ENCODE measurements around the gene PPP1CA. TPM values are rescaled to one million over a fixed set of nuclear protein-coding genes. Genes with fewer than 3 reads are reported as not detected.
A peak's percentile ranks its signal among the peaks of the same experiment; 100 is the strongest.
"Not testable (repeated sequence)": the region's sequence is repeated elsewhere in the genome, so short reads cannot be mapped to it uniquely, and the experiment has no call there.

PPP1CA gene
- total RNA-seq, 3 donors from 2014 or later, result 262 to 265 (median 264) TPM

DNA sequence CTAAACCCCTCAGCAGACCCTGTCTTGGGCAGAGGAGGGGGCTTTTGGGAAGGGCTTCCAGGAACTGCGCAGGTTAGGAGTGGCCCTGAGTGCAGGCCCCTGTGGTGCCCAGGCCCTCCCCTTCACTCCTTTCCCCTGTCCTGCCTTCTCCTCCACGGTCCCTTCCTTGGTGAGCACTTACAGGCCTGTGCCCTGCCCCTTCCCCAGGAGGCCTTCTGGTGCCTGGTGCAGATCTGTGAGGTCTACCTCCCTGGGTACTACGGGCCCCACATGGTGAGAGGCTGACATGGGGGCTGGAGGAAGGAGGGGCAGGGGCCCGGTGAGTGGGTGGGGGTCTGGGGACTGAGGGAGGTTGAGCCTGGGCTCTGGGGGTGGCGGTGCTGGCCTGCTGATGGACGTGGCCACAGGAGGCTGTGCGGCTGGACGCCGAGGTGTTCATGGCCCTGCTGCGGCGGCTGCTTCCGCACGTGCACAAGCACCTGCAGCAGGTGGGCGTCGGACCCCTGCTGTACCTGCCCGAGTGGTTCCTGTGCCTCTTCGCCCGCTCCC is 4.8 kb upstream of the PPP1CA start:
- no peak for ATAC-seq
- peaks cover 82% of the 10 kb centered on the region for H3K4me1 Mint-ChIP-seq (ENCODE audit: low read depth)
- H3K27me3 Mint-ChIP-seq (ENCODE audit: low read depth), result no peaks in the 10 kb centered on the region
- H3K4me3 Mint-ChIP-seq, result peak overlapping the region; percentile 88
- peaks cover 5% of the 10 kb centered on the region for H3K36me3 Mint-ChIP-seq (ENCODE audit: insufficient read depth)
- DNase-seq, result no peak
- no peaks in the 10 kb centered on the region for H3K9me3 Mint-ChIP-seq

DNA sequence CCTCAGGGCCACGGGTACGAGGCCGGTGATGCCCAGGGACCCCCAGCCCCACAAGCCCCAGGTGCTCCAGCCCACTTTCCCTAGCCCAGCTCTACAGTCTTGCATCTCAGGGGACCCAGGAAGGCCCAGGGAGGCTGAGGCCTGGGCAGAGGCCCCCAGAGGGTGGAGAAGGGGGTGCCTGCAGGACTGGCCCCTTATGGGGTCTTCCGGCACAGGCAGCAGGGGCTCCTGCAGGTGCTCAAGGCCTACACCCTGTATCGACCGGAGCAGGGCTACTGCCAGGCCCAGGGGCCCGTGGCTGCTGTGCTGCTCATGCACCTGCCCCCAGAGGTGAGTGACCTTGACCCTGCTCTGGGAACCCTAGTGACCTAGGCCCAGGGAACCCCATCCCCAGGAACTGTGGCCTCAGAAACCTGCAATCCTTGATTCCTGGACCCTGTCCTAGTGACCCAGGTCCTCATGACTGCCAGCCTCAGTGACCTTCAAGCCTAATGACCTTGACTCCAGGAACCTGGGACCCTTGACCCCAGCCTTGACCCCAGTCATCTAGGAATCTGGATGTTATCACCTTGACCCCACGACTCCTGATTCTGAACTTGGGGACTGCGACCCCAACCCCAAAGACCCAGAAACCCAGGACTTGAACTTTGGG is 4.2 kb upstream of the PPP1CA start:
- no peak for ATAC-seq
- DNase-seq, result no peak
- peaks cover 78% of the 10 kb centered on the region for H3K4me1 Mint-ChIP-seq (ENCODE audit: low read depth)
- peaks cover 5% of the 10 kb centered on the region for H3K36me3 Mint-ChIP-seq (ENCODE audit: insufficient read depth)
- H3K9me3 Mint-ChIP-seq, result no peaks in the 10 kb centered on the region
- peak overlapping the region; percentile 88 for H3K4me3 Mint-ChIP-seq
- H3K27me3 Mint-ChIP-seq (ENCODE audit: low read depth), result no peaks in the 10 kb centered on the region

DNA sequence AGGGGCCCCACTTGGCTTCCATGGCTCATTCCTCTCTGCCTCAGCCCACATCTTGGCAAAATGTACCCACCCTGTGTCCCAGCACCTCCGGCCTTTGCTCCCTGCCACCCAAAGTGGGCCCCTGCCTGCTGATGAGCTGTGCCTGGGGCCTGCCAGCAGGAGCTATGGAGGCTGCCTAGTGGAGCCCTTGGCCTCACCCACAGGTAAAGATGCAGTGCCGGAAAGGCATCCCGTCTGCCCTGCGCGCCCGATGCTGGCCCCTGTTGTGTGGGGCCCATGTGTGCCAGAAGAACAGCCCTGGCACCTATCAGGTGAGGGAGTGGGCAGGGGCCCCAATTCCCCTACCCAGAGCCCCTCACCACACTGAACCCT is 3.5 kb upstream of the PPP1CA start:
- H3K9me3 Mint-ChIP-seq, result no peaks in the 10 kb centered on the region
- H3K4me3 Mint-ChIP-seq, result peak overlapping the region; percentile 88
- peaks cover 5% of the 10 kb centered on the region for H3K36me3 Mint-ChIP-seq (ENCODE audit: insufficient read depth)
- no peak for ATAC-seq
- peaks cover 78% of the 10 kb centered on the region for H3K4me1 Mint-ChIP-seq (ENCODE audit: low read depth)
- no peaks in the 10 kb centered on the region for H3K27me3 Mint-ChIP-seq (ENCODE audit: low read depth)
- peak; percentile 7 for DNase-seq

DNA sequence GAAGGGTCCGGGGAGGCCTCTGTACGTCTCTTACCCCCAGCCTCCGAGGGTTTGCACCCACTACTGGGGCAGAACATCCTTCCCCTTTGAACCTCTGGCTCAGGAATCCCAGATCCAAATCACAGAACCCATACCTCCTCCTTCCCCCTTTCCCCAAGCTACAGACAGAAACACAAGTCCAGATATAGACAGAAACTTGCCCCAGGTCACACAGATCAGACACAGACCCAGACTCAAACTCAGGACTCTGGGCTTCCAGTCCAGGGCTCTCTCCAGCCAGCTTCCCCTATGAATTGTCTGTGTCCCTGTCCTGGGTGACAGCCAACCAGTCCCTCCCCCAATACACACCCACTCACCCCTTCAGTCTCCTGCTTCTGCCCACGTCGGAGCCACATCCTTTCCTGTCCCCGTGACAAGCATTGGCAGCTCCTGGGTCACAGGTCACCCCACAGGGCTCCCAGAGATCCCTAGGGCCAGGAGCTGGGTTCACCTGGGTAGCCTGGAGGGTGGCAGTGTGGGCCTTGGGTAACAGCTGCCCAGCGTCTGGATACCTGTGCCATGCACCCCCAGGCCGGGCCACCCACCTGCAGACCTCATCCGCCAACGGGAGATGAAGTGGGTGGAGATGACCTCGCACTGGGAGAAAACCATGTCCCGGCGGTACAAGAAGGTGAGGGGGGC is 3.0 kb upstream of the PPP1CA start:
- Mint-ChIP-seq H3K27me3 (ENCODE audit: low read depth) (no peaks in the 10 kb centered on the region), H3K4me1 (ENCODE audit: low read depth) (peaks cover 74% of the 10 kb centered on the region), H3K36me3 (ENCODE audit: insufficient read depth) (peaks cover 5% of the 10 kb centered on the region), H3K9me3 (no peaks in the 10 kb centered on the region), H3K4me3 (peak overlapping the region; percentile 88)
- DNase-seq (peak; percentile 44), ATAC-seq (no peak)

DNA sequence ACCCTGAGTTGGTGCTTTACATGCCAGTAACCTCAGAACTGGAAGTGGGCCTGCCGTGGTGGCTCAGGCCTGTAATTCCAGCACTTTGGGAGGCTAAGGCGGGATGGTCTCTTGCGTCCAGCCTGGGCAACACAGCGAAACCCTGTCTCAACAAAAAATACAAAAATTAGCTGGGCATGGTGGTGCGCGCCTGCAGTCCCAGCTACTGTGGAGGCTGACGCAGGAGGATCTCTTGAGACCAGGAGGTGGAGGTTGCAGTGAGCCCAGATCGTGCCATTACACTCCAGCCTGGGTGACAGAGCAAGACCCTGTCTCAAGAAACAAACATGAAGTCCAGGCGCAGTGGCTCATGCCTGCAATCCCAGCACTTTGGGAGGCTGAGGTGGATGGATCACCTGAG is 1.4 kb upstream of the PPP1CA start:
- ATAC-seq; H3K27me3 Mint-ChIP-seq (ENCODE audit: low read depth); H3K9me3 Mint-ChIP-seq; H3K36me3 Mint-ChIP-seq (ENCODE audit: insufficient read depth); DNase-seq: not testable (repeated sequence)
- Mint-ChIP-seq H3K4me1 (ENCODE audit: low read depth) (peaks cover 73% of the 10 kb centered on the region), H3K4me3 (peak overlapping the region; percentile 88)

DNA sequence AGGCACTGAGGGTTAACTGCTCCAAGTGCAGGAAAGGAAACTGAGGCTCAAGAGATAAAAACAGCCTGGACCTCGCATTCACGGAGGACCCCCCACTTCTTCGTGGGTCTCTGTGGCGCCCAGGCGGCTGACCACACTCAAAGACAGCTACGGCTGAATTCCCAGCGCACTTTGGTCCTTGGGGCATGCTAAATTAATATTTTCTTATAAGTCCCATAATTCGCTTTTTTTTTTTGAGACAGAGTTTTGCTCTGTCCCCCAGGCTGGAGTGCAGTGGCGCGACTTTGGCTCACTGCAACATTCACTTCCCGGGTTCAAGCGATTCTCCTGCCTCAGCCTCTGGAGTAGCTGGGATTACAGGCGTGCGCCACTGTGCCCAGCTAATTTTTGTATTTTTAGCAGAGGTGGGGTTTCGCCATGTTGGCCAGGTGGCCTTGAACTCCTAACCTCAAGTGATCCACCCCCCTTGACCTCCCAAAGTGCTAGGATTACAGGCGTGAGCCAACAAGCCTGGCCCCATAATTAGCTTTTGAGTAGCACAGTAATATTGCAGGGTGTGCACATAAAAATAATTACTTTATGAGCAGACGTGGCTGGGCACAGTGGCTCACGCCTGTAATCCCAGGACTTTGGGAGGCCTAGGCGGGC is 658 bp upstream of the PPP1CA start:
- DNase-seq, result peak; percentile 4
- H3K36me3 Mint-ChIP-seq (ENCODE audit: insufficient read depth); H3K27me3 Mint-ChIP-seq (ENCODE audit: low read depth); ATAC-seq; H3K9me3 Mint-ChIP-seq: not testable (repeated sequence)
- H3K4me1 Mint-ChIP-seq (ENCODE audit: low read depth), result peaks cover 73% of the 10 kb centered on the region
- H3K4me3 Mint-ChIP-seq, result peak overlapping the region; percentile 88

DNA sequence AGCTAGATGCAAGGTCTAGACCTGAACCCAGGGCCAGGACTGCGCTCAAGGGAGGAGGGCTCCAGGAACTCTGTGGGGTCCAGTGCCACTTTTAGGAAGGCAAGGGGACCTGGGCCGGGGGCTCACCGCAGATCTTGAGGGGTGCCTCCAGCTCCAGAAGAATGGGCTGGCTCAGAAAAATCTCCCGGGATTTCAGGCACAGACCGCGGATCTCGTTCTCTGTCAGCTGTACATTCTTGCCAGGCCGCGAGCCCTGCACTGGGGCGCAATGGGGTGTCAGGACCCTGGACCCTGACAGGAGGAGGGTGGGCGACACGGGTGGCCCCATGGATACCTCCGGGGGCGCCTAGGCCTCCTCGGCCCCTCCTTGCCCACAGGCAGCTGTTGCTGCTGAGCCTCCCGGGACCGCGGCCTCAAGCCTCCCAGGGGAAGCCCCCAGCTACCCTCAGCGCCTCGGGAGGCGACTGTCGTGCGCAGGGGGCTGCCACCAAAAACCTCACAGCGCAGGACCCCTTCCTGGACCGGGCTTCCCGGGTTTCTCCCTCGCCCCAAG is 640 bp downstream of the PPP1CA start:
- H3K4me1 Mint-ChIP-seq (ENCODE audit: low read depth), result peaks cover 69% of the 10 kb centered on the region
- no peaks in the 10 kb centered on the region for H3K27me3 Mint-ChIP-seq (ENCODE audit: low read depth)
- no peaks in the 10 kb centered on the region for H3K9me3 Mint-ChIP-seq
- H3K4me3 Mint-ChIP-seq, result peak overlapping the region; percentile 88
- ATAC-seq, result peak in 1 of 2 donors; percentile 1
- peak; percentile 5 for DNase-seq
- peaks cover 5% of the 10 kb centered on the region for H3K36me3 Mint-ChIP-seq (ENCODE audit: insufficient read depth)

DNA sequence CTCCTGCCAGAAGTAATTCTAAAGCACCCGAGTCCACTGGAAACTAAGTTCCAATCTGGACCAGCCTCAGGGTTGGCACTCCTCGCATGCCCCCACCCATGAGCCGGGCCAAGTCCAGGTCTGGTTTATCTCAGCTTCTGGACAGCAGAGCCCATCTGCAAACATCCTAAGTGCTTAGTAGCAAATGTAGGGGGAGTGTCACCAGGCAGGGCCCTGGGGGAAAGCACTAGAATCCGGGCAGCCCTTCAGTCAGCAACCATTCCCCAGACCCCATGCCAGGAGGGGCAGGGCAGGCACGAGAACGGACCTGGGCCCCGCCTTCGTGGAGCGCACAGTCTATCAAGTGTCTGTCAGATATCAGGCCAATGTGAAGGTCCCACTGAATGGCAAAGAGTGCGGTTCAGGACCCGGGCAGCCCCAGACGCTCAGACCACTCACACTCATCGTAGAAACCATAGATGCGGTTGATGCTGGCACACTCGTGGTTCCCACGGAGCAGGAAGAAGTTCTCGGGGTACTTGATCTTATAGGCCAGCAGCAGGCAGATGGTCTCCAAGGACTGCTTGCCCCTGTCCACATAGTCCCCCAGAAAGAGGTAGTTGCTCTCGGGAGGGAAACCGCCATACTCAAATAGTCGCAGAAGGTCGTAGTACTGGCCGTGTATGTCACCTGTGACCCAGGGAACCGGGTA is 1.3 kb downstream of the PPP1CA start:
- H3K4me3 Mint-ChIP-seq, result peak overlapping the region; percentile 88
- H3K27me3 Mint-ChIP-seq (ENCODE audit: low read depth), result no peaks in the 10 kb centered on the region
- ATAC-seq, result no peak
- H3K36me3 Mint-ChIP-seq (ENCODE audit: insufficient read depth), result peaks cover 5% of the 10 kb centered on the region
- DNase-seq, result no peak
- no peaks in the 10 kb centered on the region for H3K9me3 Mint-ChIP-seq
- H3K4me1 Mint-ChIP-seq (ENCODE audit: low read depth), result peaks cover 64% of the 10 kb centered on the region

DNA sequence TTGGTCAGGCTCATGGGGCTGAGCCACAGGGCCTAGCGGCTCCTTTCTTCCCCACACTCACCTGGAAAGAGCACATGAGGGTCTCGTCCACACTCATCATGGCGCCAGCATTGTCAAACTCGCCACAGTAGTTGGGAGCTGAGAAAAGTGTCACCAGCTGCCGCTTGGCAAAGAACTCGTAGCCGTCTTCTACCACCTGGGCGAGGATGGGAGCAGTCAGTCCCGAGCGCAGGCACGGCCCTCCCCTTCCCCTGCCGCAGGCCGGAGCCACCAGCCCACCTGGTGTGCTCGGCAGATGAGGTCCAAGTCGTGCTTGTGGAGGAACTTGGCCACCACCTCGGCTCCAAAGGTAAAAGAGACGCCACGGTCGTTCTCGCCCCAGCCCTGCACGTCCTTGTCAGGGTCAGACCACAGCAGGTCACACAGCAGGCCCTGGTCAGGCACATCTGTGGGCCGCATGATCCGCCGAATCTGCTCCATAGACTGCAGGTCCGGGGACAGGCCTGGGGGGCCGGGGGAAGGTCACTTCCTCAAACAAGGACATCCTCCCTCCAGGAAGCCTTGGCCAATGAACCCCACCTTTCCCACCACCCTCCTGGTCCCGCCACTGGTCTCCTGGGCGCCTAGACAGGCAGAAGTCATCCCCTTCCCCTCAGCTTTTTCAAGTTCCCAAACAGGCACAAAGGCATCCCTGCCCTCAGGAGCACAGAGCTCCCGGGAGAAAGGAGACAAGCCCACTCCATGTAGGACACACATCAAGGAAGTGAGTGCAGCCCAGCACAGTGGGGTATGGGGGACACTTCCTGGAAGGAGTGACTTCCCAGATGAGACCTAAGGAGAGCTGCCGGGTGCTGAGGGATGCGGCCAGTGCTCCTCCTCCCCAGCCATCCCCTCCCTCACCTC is 2.7 kb downstream of the PPP1CA start:
- Mint-ChIP-seq H3K36me3 (ENCODE audit: insufficient read depth) (peaks cover 5% of the 10 kb centered on the region), H3K27me3 (ENCODE audit: low read depth) (no peaks in the 10 kb centered on the region), H3K9me3 (no peaks in the 10 kb centered on the region), H3K4me1 (ENCODE audit: low read depth) (peaks cover 52% of the 10 kb centered on the region), H3K4me3 (peak overlapping the region; percentile 16)
- no peak for DNase-seq
- ATAC-seq, result no peak

DNA sequence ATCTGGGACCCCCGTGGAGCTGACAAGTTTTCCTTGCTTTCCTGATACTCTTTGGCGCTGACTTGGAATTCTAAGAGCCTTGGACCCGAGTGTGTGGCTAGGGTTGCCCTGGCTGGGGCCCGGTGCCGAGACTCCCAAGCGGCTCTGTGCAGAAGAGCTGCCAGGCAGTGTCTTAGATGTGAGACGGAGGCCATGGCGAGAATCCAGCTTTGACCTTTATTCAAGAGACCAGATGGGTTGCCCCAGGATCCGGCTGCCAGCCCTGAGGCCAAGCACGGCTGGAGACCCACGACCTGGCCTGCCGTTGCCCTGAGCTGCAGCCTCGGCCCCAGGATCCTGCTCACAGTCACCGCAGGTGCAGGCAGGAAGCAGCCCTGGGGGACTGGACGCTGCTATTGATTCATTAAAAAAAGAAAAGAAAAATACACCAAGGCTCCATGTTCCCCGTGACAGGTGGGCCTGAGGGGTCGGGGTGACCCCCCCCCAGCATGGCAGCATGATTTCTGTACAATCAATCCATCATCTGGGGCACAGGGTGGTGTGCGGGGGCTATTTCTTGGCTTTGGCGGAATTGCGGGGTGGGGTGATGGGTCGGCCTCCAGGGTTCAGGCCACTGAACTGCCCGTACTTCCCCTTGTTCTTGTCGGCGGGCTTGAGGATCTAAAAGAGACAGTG is 3.5 kb downstream of the PPP1CA start:
- Mint-ChIP-seq H3K9me3 (no peaks in the 10 kb centered on the region), H3K36me3 (ENCODE audit: insufficient read depth) (peaks cover 8% of the 10 kb centered on the region), H3K4me1 (ENCODE audit: low read depth) (peaks cover 54% of the 10 kb centered on the region), H3K4me3 (no peak overlapping the region), H3K27me3 (ENCODE audit: low read depth) (no peaks in the 10 kb centered on the region)
- ATAC-seq, result no peak
- no peak for DNase-seq

DNA sequence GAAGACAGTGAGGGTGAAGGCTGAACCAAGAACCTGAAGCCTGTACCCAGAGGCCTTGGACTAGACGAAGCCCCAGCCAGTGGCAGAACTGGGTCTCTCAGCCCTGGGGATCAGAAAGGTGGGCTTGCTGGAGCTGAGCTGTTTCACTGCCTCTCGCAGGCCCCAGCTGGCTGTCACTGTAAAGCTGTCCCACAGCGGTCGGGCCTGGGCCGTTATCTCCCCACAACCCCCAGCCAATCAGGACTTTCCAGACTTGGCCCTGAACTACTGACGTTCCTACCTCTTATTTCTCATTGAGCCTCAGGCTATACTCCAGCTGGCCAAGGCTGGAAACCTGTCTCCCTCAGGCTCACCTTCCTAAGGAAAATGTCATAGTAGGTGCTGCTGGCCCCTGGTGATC is 4.1 kb downstream of the PPP1CA start:
- peaks cover 55% of the 10 kb centered on the region for H3K4me1 Mint-ChIP-seq (ENCODE audit: low read depth)
- H3K4me3 Mint-ChIP-seq, result no peak overlapping the region
- peaks cover 8% of the 10 kb centered on the region for H3K36me3 Mint-ChIP-seq (ENCODE audit: insufficient read depth)
- ATAC-seq (no peak), DNase-seq (no peak)
- no peaks in the 10 kb centered on the region for H3K27me3 Mint-ChIP-seq (ENCODE audit: low read depth)
- H3K9me3 Mint-ChIP-seq, result no peaks in the 10 kb centered on the region

DNA sequence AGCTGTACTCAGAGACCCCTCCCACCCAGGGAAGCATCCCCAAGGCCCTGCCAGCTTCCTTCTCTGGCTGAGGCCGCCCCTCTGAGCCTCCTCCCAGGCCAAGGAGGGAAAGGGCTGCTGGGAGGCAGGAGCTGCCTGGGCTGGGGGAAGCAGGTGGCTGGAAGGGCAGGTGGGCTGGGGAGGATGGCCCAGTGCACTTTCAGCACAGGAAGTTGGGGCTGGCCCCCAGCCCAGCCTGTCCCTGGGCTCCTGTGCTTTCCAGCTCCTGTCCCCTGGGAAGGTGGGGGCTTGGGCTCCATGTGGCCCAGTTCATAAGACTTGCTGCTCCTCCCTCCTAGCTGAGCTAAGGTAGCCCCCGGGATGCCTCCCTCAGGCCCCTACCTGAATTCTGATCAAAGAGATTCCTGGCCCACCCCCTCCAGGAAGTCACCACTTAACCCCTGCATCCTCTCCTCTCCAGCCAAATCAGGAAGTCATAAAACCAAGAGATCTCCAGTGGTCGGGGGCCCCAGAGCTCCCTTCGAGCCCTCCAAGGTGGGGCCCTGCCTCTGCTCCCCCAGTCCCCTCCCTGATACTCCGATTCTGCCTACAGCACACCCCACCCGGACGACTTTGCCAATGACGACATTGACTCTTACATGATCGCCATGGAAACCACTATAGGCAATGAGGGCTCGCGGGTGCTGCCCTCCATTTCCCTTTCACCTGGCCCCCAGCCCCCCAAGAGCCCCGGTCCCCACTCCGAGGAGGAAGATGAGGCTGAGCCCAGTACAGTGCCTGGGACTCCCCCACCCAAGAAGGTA is 4.9 kb downstream of the PPP1CA start:
- no peak overlapping the region for H3K4me3 Mint-ChIP-seq
- no peak for ATAC-seq
- peaks cover 53% of the 10 kb centered on the region for H3K4me1 Mint-ChIP-seq (ENCODE audit: low read depth)
- H3K9me3 Mint-ChIP-seq, result no peaks in the 10 kb centered on the region
- no peaks in the 10 kb centered on the region for H3K27me3 Mint-ChIP-seq (ENCODE audit: low read depth)
- DNase-seq, result no peak
- peaks cover 8% of the 10 kb centered on the region for H3K36me3 Mint-ChIP-seq (ENCODE audit: insufficient read depth)

All from activated T-cell treated with anti-CD3 and anti-CD28 coated beads, Interleukin-2, amount 50 U/mL, for 4 hours (primary cell).